Vagina (tissue), 2 donors: ENCODE measurements around the gene NHERF1.

ENCODE experiments used
- POLR2AphosphoS5 ChIP-seq, 2 donors: sonication (generic); formaldehyde crosslinking; IDR thresholded peaks; one replicate each; pipeline ENCODE4 v1.9.0; 2017; ENCODE audit warnings: antibody characterized with exemption in 2 of 2, mild to moderate bottlenecking in 2 of 2, low read depth in 1 of 2; ENCODE audit not compliant: insufficient read depth in 1 of 2
- TF ChIP-seq, protein P1 (sequence below), 3 experiments: fragments of 450-650 bp in 2 of 3; fragments of 200-600 bp in 1 of 3; sonication (generic) in 1 of 3; IDR thresholded peaks; one replicate each; pipeline ENCODE4 v1.5.1; 2017 to 2019; ENCODE audit warnings: antibody characterized with exemption in 3 of 3, mild to moderate bottlenecking in 2 of 3, moderate library complexity in 2 of 3

GRCh38 chr17:74771319-74771914 is 23.0 kb downstream of the NHERF1 start:
- no peak for TF ChIP-seq POLR2AphosphoS5 (IDR thresholded peaks at IDR 0.05; ENCODE audit: insufficient read depth in 1 of 2, low read depth in 1 of 2)
- TF ChIP-seq, protein P1, sequence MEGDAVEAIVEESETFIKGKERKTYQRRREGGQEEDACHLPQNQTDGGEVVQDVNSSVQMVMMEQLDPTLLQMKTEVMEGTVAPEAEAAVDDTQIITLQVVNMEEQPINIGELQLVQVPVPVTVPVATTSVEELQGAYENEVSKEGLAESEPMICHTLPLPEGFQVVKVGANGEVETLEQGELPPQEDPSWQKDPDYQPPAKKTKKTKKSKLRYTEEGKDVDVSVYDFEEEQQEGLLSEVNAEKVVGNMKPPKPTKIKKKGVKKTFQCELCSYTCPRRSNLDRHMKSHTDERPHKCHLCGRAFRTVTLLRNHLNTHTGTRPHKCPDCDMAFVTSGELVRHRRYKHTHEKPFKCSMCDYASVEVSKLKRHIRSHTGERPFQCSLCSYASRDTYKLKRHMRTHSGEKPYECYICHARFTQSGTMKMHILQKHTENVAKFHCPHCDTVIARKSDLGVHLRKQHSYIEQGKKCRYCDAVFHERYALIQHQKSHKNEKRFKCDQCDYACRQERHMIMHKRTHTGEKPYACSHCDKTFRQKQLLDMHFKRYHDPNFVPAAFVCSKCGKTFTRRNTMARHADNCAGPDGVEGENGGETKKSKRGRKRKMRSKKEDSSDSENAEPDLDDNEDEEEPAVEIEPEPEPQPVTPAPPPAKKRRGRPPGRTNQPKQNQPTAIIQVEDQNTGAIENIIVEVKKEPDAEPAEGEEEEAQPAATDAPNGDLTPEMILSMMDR (IDR thresholded peaks at IDR 0.05), result no peak
